ENCODE measurements around the gene LRIG1.

LRIG1 gene

DNA sequence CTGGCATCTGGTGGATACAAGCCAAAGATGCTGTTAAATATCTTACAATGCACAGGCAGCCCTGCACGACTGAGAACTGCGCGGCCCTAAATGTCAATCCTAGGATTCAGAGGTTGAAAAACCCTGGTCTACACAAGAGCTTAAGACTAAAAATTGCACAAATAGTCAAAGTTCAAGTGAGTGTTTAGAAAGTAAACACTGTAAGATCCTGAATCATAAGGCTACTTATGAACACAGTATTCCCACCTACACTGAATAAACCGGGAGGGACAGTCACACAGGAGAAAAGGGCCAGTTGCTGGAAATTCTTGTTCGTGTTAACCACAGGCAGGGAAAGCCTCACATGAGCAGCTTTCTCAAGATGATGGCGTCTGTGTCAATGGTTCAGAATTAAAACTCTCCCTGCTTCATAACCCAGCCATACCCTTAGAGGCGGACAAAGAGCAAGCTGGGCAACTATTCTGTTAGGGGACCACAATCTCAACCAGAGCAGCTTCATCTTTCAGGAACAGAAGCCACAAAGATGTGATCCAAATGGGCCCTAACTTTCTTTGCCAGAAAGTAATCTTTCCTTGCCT is 37.7 kb downstream of the LRIG1 start:
- peaks cover 16% of the 10 kb centered on the region for H3K4me1 Mint-ChIP-seq (ENCODE audit: low read depth)
- H3K9me3 Mint-ChIP-seq = no peaks in the 10 kb centered on the region
- H3K27ac Mint-ChIP-seq = no peak overlapping the region
- no peaks in the 10 kb centered on the region for H3K27me3 Mint-ChIP-seq (ENCODE audit: low read depth)
- peaks cover 16% of the 10 kb centered on the region for H3K36me3 Mint-ChIP-seq (ENCODE audit: low read depth)
- no peak overlapping the region for H3K4me3 Mint-ChIP-seq

DNA sequence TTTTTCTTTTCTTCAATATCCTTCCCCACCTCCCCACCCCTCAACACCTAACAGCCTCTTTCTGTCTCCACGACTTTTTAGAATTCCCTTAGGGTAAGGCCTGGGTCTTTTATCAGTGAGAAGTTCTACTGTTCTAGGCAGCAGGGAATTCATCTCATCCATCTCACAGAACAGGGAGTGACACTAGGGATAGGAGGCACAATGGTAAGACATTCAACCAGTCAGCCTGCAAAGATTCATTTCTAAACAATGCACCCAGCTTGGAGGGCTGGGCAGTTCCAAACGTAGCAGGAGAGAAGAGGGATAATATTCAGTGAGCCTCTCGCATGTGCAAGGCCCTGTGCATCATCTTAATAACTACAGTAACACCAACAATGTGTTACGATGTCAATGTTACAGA is 43.6 kb downstream of the LRIG1 start:
- Mint-ChIP-seq H3K36me3 (ENCODE audit: low read depth) (peaks cover 25% of the 10 kb centered on the region), H3K4me1 (ENCODE audit: low read depth) (peaks cover 16% of the 10 kb centered on the region), H3K4me3 (no peak overlapping the region), H3K27me3 (ENCODE audit: low read depth) (no peaks in the 10 kb centered on the region), H3K27ac (no peak overlapping the region), H3K9me3 (no peaks in the 10 kb centered on the region)

DNA sequence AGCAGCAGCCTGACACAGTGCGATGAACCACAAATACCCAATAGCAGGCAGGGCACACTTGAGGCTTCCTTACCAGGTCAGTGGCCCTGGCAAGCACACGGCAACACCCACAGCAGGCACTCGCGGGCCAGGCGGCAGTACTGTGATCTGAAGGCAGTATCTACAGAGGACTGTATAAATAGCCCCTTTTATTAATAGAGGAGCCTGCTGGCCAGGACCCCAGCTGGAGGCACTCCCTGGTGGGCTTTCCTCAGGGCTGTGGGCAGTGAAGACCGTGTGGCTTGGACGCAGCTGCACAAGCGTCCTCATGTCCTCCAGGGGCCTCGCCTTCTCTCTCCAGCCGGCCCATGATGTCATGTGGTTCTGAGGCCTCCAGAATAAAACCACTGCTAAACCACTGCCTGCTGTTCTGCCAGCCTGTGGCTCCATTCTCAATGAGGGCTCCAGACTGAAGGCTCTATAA is 44.1 kb downstream of the LRIG1 start:
- Mint-ChIP-seq H3K36me3 (ENCODE audit: low read depth) (peaks cover 25% of the 10 kb centered on the region), H3K27me3 (ENCODE audit: low read depth) (no peaks in the 10 kb centered on the region), H3K9me3 (no peaks in the 10 kb centered on the region), H3K4me1 (ENCODE audit: low read depth) (peaks cover 16% of the 10 kb centered on the region), H3K4me3 (no peak overlapping the region), H3K27ac (no peak overlapping the region)

DNA sequence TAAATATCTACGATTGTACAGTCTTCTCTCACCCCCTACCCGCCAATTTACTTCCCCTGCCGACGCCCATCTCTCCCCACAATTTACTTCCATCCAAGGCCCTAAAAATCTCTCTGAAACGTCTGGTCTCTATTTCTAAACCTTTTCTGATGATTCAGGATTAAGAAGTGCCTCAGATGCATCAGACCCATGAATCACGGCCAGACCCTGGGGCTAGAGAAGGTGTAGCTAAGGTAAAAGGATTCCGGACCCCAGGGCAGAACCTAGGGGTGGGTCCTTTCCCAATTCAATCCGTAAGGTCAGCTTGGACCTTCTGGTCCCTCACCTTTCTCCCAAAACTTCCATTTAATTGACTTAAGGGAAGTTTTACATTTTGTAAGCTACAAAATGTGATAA is 46.4 kb downstream of the LRIG1 start:
- Mint-ChIP-seq H3K27me3 (ENCODE audit: low read depth) (no peaks in the 10 kb centered on the region), H3K27ac (no peak overlapping the region), H3K9me3 (no peaks in the 10 kb centered on the region), H3K36me3 (ENCODE audit: low read depth) (peaks cover 24% of the 10 kb centered on the region), H3K4me1 (ENCODE audit: low read depth) (peaks cover 17% of the 10 kb centered on the region), H3K4me3 (no peak overlapping the region)

GRCh38 chr3:66453651-66454463 is 47.0 kb downstream of the LRIG1 start:
- no peaks in the 10 kb centered on the region for H3K9me3 Mint-ChIP-seq
- no peaks in the 10 kb centered on the region for H3K27me3 Mint-ChIP-seq (ENCODE audit: low read depth)
- H3K36me3 Mint-ChIP-seq (ENCODE audit: low read depth) = peaks cover 22% of the 10 kb centered on the region
- peaks cover 17% of the 10 kb centered on the region for H3K4me1 Mint-ChIP-seq (ENCODE audit: low read depth)
- no peak overlapping the region for H3K4me3 Mint-ChIP-seq
- H3K27ac Mint-ChIP-seq = no peak overlapping the region

DNA sequence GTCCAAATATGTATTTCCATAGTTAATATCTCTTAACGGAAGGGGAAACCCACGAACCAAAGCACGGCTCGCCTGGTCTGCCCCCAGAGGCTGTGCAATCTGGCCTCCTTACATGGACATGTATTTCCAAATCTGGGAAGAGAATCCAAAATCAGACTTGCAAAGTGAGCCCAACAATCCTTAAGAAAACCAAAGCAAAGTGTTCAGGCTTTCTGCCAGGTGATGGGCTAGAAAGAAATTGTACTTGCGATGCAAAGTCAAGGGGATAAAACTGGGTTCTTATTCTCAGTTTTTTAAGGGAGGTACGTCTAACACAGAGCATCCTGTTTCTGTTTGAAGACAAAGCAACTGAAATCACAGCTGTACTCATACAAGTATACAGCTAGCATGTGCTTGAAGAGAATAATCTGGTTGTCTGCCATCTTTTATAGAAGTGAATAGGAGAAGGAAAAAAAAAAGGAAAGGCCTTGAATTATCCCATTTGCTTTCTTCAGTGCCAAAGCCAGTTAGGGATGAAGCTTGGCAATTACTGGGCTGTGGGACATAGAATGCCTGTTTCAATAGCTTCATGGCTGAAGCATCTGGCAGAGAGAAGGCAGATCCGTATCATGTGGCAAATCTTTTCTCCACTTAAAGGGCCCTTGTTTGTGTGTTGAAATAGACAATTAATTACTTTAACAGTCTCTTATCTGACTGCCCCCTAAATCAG is 48.4 kb downstream of the LRIG1 start:
- Mint-ChIP-seq H3K27me3 (ENCODE audit: low read depth) (no peaks in the 10 kb centered on the region), H3K4me1 (ENCODE audit: low read depth) (peaks cover 17% of the 10 kb centered on the region), H3K27ac (no peak overlapping the region), H3K36me3 (ENCODE audit: low read depth) (peaks cover 21% of the 10 kb centered on the region), H3K9me3 (no peaks in the 10 kb centered on the region), H3K4me3 (no peak overlapping the region)

- Mint-ChIP-seq H3K27ac (no peak overlapping the region), H3K9me3 (no peaks in the 10 kb centered on the region), H3K4me1 (ENCODE audit: low read depth) (peaks cover 11% of the 10 kb centered on the region), H3K36me3 (ENCODE audit: low read depth) (peaks cover 18% of the 10 kb centered on the region), H3K4me3 (no peak overlapping the region), H3K27me3 (ENCODE audit: low read depth) (no peaks in the 10 kb centered on the region)
Observed at GRCh38 chr3:66451766-66452165, 49.1 kb downstream of the LRIG1 start.

DNA sequence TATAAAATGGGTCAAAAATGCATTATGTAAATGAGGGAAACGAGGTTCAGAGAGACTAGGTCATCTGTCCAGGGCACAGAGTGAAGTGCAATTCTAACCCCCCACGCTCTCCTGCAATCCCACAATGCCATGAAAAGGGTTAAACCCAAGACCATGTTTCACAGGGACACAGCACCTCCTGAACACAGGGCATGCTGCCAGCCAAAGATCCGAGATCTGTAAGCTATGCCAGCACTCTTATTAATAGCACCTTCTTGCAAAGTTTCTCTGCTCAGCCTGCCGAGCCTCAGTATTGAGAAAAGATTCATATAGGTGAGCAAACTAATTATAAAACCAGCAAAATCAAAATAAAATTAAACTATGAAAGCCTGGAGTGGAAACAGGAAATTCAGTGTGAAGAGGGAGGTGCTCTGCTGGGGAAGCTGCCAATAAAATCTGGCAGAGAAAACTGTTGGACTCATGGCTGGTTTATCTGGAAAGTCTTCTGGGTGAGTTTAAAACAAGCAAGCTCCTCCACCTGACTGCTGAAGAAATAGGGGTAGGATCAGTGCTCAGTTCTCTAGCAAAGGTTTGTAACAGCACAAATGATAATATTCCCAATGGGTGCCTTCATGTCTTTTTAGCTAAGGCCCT is 50.3 kb downstream of the LRIG1 start:
- no peak overlapping the region for H3K4me3 Mint-ChIP-seq
- no peak overlapping the region for H3K27ac Mint-ChIP-seq
- H3K36me3 Mint-ChIP-seq (ENCODE audit: low read depth) = peaks cover 15% of the 10 kb centered on the region
- no peaks in the 10 kb centered on the region for H3K27me3 Mint-ChIP-seq (ENCODE audit: low read depth)
- H3K4me1 Mint-ChIP-seq (ENCODE audit: low read depth) = peaks cover 8% of the 10 kb centered on the region
- no peaks in the 10 kb centered on the region for H3K9me3 Mint-ChIP-seq

- H3K27ac Mint-ChIP-seq = no peak overlapping the region
- H3K27me3 Mint-ChIP-seq (ENCODE audit: low read depth) = no peaks in the 10 kb centered on the region
- peaks cover 14% of the 10 kb centered on the region for H3K36me3 Mint-ChIP-seq (ENCODE audit: low read depth)
- H3K9me3 Mint-ChIP-seq = no peaks in the 10 kb centered on the region
- peaks cover 8% of the 10 kb centered on the region for H3K4me1 Mint-ChIP-seq (ENCODE audit: low read depth)
- no peak overlapping the region for H3K4me3 Mint-ChIP-seq
Observed at GRCh38 chr3:66449411-66449974, 51.3 kb downstream of the LRIG1 start.

GRCh38 chr3:66444146-66444644 is 56.6 kb downstream of the LRIG1 start:
- Mint-ChIP-seq H3K4me1 (ENCODE audit: low read depth) (peaks cover 23% of the 10 kb centered on the region), H3K27me3 (ENCODE audit: low read depth) (no peaks in the 10 kb centered on the region), H3K4me3 (no peak overlapping the region), H3K27ac (no peak overlapping the region), H3K36me3 (ENCODE audit: low read depth) (peaks cover 19% of the 10 kb centered on the region), H3K9me3 (no peaks in the 10 kb centered on the region)

DNA sequence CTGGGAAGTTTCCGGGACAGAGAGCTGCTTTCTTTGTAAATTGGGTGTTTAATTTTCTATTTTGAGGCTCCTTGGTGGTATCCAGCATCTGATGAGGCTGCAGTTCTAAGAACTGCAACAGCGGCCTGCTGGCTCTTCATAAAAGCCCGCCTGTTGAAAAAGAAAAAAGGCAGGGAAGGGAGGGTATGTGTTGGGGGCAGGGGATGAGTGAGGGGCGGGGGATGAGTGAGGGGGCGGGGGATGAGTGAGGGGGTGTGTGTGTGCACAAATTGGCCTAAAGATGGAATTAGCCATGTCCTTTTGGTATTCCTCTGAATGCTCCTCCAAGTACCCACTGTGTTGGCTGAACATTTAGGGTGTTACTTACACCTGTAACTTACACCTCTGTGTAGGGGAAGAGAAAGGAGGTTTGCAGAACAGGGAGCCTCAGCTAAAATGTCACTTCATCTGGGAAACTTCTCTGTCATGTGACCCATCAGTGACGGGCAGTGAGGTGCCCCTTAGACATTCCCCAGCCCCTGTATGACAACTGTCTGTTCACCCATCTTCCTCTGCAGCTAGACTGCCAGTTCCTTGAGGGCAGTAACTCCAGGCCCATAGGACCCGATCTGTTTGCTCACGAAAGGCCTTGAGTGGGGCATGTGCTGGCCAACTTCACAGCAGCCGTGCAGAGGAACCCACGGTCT is 57.6 kb downstream of the LRIG1 start:
- peaks cover 23% of the 10 kb centered on the region for H3K36me3 Mint-ChIP-seq (ENCODE audit: low read depth)

GRCh38 chr3:66442254-66443117 is 58.3 kb downstream of the LRIG1 start:
- Mint-ChIP-seq H3K4me1 (ENCODE audit: low read depth) (peaks cover 29% of the 10 kb centered on the region), H3K4me3 (no peak overlapping the region), H3K27me3 (ENCODE audit: low read depth) (no peaks in the 10 kb centered on the region), H3K27ac (no peak overlapping the region), H3K9me3 (no peaks in the 10 kb centered on the region), H3K36me3 (ENCODE audit: low read depth) (peaks cover 26% of the 10 kb centered on the region)

More for the DNA sequence above, 57.6 kb downstream of the LRIG1 start:
- no peak overlapping the region for H3K27ac Mint-ChIP-seq
- peaks cover 26% of the 10 kb centered on the region for H3K4me1 Mint-ChIP-seq (ENCODE audit: low read depth)
- H3K27me3 Mint-ChIP-seq (ENCODE audit: low read depth) = no peaks in the 10 kb centered on the region
- no peak overlapping the region for H3K4me3 Mint-ChIP-seq
- no peaks in the 10 kb centered on the region for H3K9me3 Mint-ChIP-seq

- H3K27ac Mint-ChIP-seq = no peak overlapping the region
- H3K27me3 Mint-ChIP-seq (ENCODE audit: low read depth) = no peaks in the 10 kb centered on the region
- H3K4me3 Mint-ChIP-seq = no peak overlapping the region
- H3K4me1 Mint-ChIP-seq (ENCODE audit: low read depth) = peaks cover 29% of the 10 kb centered on the region
- peaks cover 28% of the 10 kb centered on the region for H3K36me3 Mint-ChIP-seq (ENCODE audit: low read depth)
- no peaks in the 10 kb centered on the region for H3K9me3 Mint-ChIP-seq
Observed at GRCh38 chr3:66441692-66442091, 59.1 kb downstream of the LRIG1 start.
